ENCODE measurements around the gene PPP2R5C.
"Not testable (repeated sequence)": the region's sequence is repeated elsewhere in the genome, so short reads cannot be mapped to it uniquely, and the experiment has no call there.

PPP2R5C gene

GRCh38 chr14:101761032-101761880, at the start of gene PPP2R5C:
TSS of gene PPP2R5C (plus strand) at chr14:101761709. CDS start at chr14:101761894, 185 bp downstream.
- peak; percentile 92 for DNase-seq (ENCODE audit: low spot score)

GRCh38 chr14:101711857-101712233, 49.7 kb upstream of the PPP2R5C start:
- DNase-seq (ENCODE audit: low spot score) = not testable (repeated sequence)

GRCh38 chr14:101712341-101712740, 49.2 kb upstream of the PPP2R5C start:
- not testable (repeated sequence) for DNase-seq (ENCODE audit: low spot score)

- DNase-seq (ENCODE audit: low spot score) = not testable (repeated sequence)
These were observed 48.4 kb upstream of the PPP2R5C start for GRCh38 chr14:101713091-101713490.

GRCh38 chr14:101713621-101714349, 47.7 kb upstream of the PPP2R5C start:
- DNase-seq (ENCODE audit: low spot score) = no peak

GRCh38 chr14:101714394-101714793, 47.1 kb upstream of the PPP2R5C start:
- no peak for DNase-seq (ENCODE audit: low spot score)

GRCh38 chr14:101715210-101716076, 46.1 kb upstream of the PPP2R5C start:
- no peak for DNase-seq (ENCODE audit: low spot score)

- no peak for DNase-seq (ENCODE audit: low spot score)
These were observed 45.2 kb upstream of the PPP2R5C start for GRCh38 chr14:101716077-101716950.

GRCh38 chr14:101716956-101717662, 44.4 kb upstream of the PPP2R5C start:
- DNase-seq (ENCODE audit: low spot score) = no peak

- DNase-seq (ENCODE audit: low spot score) = no peak
These were observed 43.6 kb upstream of the PPP2R5C start for GRCh38 chr14:101717663-101718490.

- no peak for DNase-seq (ENCODE audit: low spot score)
These were observed 42.4 kb upstream of the PPP2R5C start for GRCh38 chr14:101719045-101719645.

- no peak for DNase-seq (ENCODE audit: low spot score)
These were observed 41.8 kb upstream of the PPP2R5C start for GRCh38 chr14:101719708-101720107.

- DNase-seq (ENCODE audit: low spot score) = no peak
These were observed 40.4 kb upstream of the PPP2R5C start for GRCh38 chr14:101721111-101721510.

- no peak for DNase-seq (ENCODE audit: low spot score)
These were observed 39.4 kb upstream of the PPP2R5C start for GRCh38 chr14:101721951-101722661.

GRCh38 chr14:101723061-101723595, 38.4 kb upstream of the PPP2R5C start:
- no peak for DNase-seq (ENCODE audit: low spot score)

GRCh38 chr14:101725652-101726051, 35.9 kb upstream of the PPP2R5C start:
- not testable (repeated sequence) for DNase-seq (ENCODE audit: low spot score)

- DNase-seq (ENCODE audit: low spot score) = no peak
These were observed 35.1 kb upstream of the PPP2R5C start for GRCh38 chr14:101726295-101726953.

GRCh38 chr14:101726954-101727302, 34.6 kb upstream of the PPP2R5C start:
- DNase-seq (ENCODE audit: low spot score) = no peak

All from globus pallidus (tissue), 1 donor.